Stimulated activated CD4-positive, alpha-beta T cell treated with anti-CD3 and anti-CD28 coated beads, Interleukin-4, amount 100 ng/mL, for 24 hours (primary cell): Measurements from ENCODE around the gene PIP.
"Not testable (repeated sequence)": the region's sequence is repeated elsewhere in the genome, so short reads cannot be mapped to it uniquely, and the experiment has no call there.

ENCODE experiments used
- DNase-seq: peaks from one replicate; pipeline ENCODE4 v3.0.0-alpha.2; 2020

The PIP gene

GRCh38 chr7:143131781-143132180 lies at the start of gene PIP:
Gene PIP, plus strand, starts transcription at chr7:143132077. Its CDS starts 40 bp downstream, at chr7:143132117.
- no peak for DNase-seq

- DNase-seq, result no peak
These were observed 46.8 kb upstream of the PIP start for GRCh38 chr7:143085109-143085508.

GRCh38 chr7:143085610-143086009 lies 46.3 kb upstream of the PIP start:
- not testable (repeated sequence) for DNase-seq

GRCh38 chr7:143088549-143089231 lies 43.2 kb upstream of the PIP start:
- DNase-seq, result not testable (repeated sequence)

- DNase-seq, result no peak
These were observed 35.7 kb upstream of the PIP start for GRCh38 chr7:143096146-143096545.

- DNase-seq, result not testable (repeated sequence)
These were observed 32.3 kb upstream of the PIP start for GRCh38 chr7:143099579-143099978.

GRCh38 chr7:143104759-143105158 lies 27.1 kb upstream of the PIP start:
- no peak for DNase-seq

GRCh38 chr7:143108019-143108418 lies 23.9 kb upstream of the PIP start:
- DNase-seq, result not testable (repeated sequence)

GRCh38 chr7:143117395-143117794 lies 14.5 kb upstream of the PIP start:
- no peak for DNase-seq

GRCh38 chr7:143120691-143121405 lies 11.0 kb upstream of the PIP start:
- DNase-seq, result no peak

- DNase-seq, result not testable (repeated sequence)
These were observed 8.6 kb upstream of the PIP start for GRCh38 chr7:143123326-143123725.

GRCh38 chr7:143126146-143126545 lies 5.7 kb upstream of the PIP start:
- DNase-seq, result no peak

- DNase-seq, result no peak
These were observed 2.8 kb upstream of the PIP start for GRCh38 chr7:143129051-143129450.

- no peak for DNase-seq
These were observed 2.4 kb upstream of the PIP start for GRCh38 chr7:143129477-143129876.

- no peak for DNase-seq
These were observed 1.3 kb upstream of the PIP start for GRCh38 chr7:143130541-143130940.

- no peak for DNase-seq
These were observed 15.2 kb downstream of the PIP start for GRCh38 chr7:143147070-143147469.

GRCh38 chr7:143148050-143148449 lies 16.2 kb downstream of the PIP start:
- no peak for DNase-seq

GRCh38 chr7:143148651-143149050 lies 16.8 kb downstream of the PIP start:
- no peak for DNase-seq

GRCh38 chr7:143150696-143151095 lies 18.8 kb downstream of the PIP start:
- DNase-seq, result not testable (repeated sequence)

- not testable (repeated sequence) for DNase-seq
These were observed 26.7 kb downstream of the PIP start for GRCh38 chr7:143158617-143159016.

GRCh38 chr7:143171697-143172096 lies 39.8 kb downstream of the PIP start:
- DNase-seq, result no peak

GRCh38 chr7:143172354-143172753 lies 40.5 kb downstream of the PIP start:
- DNase-seq, result no peak

- no peak for DNase-seq
These were observed 44.3 kb downstream of the PIP start for GRCh38 chr7:143176128-143176527.

- DNase-seq, result no peak
These were observed 45.7 kb downstream of the PIP start for GRCh38 chr7:143177374-143178119.
